Endodermal cell (in vitro differentiated cells): ENCODE data around the gene AGO3. TPM values are rescaled to one million over a fixed set of nuclear protein-coding genes. Genes with fewer than 3 reads are reported as not detected.

ENCODE experiments used
- DNase-seq: peaks from one replicate; pipeline ENCODE4 v3.0.0-alpha.2; 2017
- H3K27ac ChIP-seq: 2 replicates; pipeline ENCODE4 v1.5.1; 2013; ENCODE audit warnings: mild to moderate bottlenecking, low read depth, low read length, moderate library complexity
- H3K27me3 ChIP-seq: 2 replicates; pipeline ENCODE4 v1.6.1; 2013; ENCODE audit warnings: mild to moderate bottlenecking, low read length, moderate library complexity; ENCODE audit not compliant: insufficient read depth, control insufficient read depth, poor library complexity, severe bottlenecking
- H3K36me3 ChIP-seq: 2 replicates; pipeline ENCODE4 v1.7.0; 2013; ENCODE audit warnings: mild to moderate bottlenecking, low read length, moderate library complexity; ENCODE audit not compliant: control insufficient read depth, insufficient read depth
- H3K4me1 ChIP-seq: one replicate; pipeline ENCODE4 v1.7.0; 2013; ENCODE audit warnings: low read length; ENCODE audit not compliant: control insufficient read depth, insufficient read depth
- H3K4me3 ChIP-seq: 2 replicates; pipeline ENCODE4 v1.5.1; 2013; ENCODE audit warnings: mild to moderate bottlenecking, low read length, moderate library complexity
- H3K9ac ChIP-seq: 2 replicates; pipeline ENCODE4 v1.6.1; 2013; ENCODE audit warnings: mild to moderate bottlenecking, low read length, moderate library complexity; ENCODE audit not compliant: poor library complexity, severe bottlenecking; ENCODE audit errors: extremely low read depth
- H3K9me3 ChIP-seq: 2 replicates; pipeline ENCODE4 v1.6.1; 2013; ENCODE audit warnings: mild to moderate bottlenecking, low read length, moderate library complexity; ENCODE audit not compliant: control insufficient read depth
- H3K27ac Mint-ChIP-seq: 2 replicates; pipeline ENCODE4 v1.8.0; 2020; ENCODE audit warnings: mixed read lengths
- H3K27me3 Mint-ChIP-seq: 2 replicates; pipeline ENCODE4 v1.8.0; 2021; ENCODE audit warnings: mild to moderate bottlenecking, mixed read lengths; ENCODE audit not compliant: insufficient read depth
- H3K36me3 Mint-ChIP-seq: 2 replicates; pipeline ENCODE4 v1.8.0; 2020; ENCODE audit warnings: low read depth, mixed read lengths
- H3K4me1 Mint-ChIP-seq: 2 replicates; pipeline ENCODE4 v1.8.0; 2020; ENCODE audit warnings: mixed read lengths
- H3K4me3 Mint-ChIP-seq: 2 replicates; pipeline ENCODE4 v1.8.0; 2020; ENCODE audit warnings: mild to moderate bottlenecking, moderate library complexity, mixed read lengths
- H3K9me3 Mint-ChIP-seq: 2 replicates; pipeline ENCODE4 v1.8.0; 2020; ENCODE audit warnings: mild to moderate bottlenecking, mixed read lengths
- CTCF ChIP-seq: fragments of 200-600 bp; sonication (generic); conservative IDR thresholded peaks from 2 replicates; pipeline ENCODE4 v1.5.0; 2021; ENCODE audit warnings: antibody characterized with exemption, mild to moderate bottlenecking
- WGBS, 2 experiments: methylation state at CpG; one replicate each; pipeline versions ENCODE4 v1.1.5 to v1.1.7; 2013; ENCODE audit warnings: missing lambda C conversion rate in 2 of 2, mixed read lengths in 1 of 2; ENCODE audit not compliant: insufficient coverage in 1 of 2, insufficient read length in 1 of 2; 5-methylcytosine and 5-hydroxymethylcytosine counted together
- total RNA-seq, 2 donors: library from RNA; stranded (reverse); fragmentation: NEBNext Ultra II Directional in 1 of 2; extraction: Animal tissue kit (Norgen Biotek cat#: 25700) in 1 of 2; gene quantifications; 2 replicates in 1 of 2; 3 replicates in 1 of 2; pipeline ENCODE4 v1.2.1, GENCODE V29; 2021

Gene AGO3
- total RNA-seq, 2 donors from 2014 or later, result 32.8 to 39.8 TPM

GRCh38 chr1:36100376-36100775 is 169.5 kb downstream of the AGO3 start:
- Mint-ChIP-seq H3K4me1 (peaks cover 2% of the 10 kb centered on the region), H3K27me3 (no peaks in the 10 kb centered on the region), H3K4me3 (no peak overlapping the region), H3K36me3 (peaks cover 5% of the 10 kb centered on the region), H3K27ac (no peak overlapping the region), H3K9me3 (no peaks in the 10 kb centered on the region)
- WGBS, 2 experiments, result 91 to 100% methylated on average over 3 to 6 of the region's 6 CpGs
- no peaks in the 10 kb centered on the region for H3K4me1 ChIP-seq
- H3K9ac ChIP-seq, result no peak overlapping the region
- no peak overlapping the region for H3K27ac ChIP-seq
- no peaks in the 10 kb centered on the region for H3K9me3 ChIP-seq
- no peak overlapping the region for H3K4me3 ChIP-seq
- peaks cover 3% of the 10 kb centered on the region for H3K36me3 ChIP-seq
- DNase-seq, result no peak
- no peaks in the 10 kb centered on the region for H3K27me3 ChIP-seq
- no peak for TF ChIP-seq CTCF

GRCh38 chr1:36101546-36101945 is 170.6 kb downstream of the AGO3 start:
- TF ChIP-seq CTCF, result no peak
- Histone ChIP-seq H3K36me3 (no peaks in the 10 kb centered on the region), H3K9ac (no peak overlapping the region), H3K27ac (no peak overlapping the region), H3K4me3 (no peak overlapping the region), H3K4me1 (no peaks in the 10 kb centered on the region), H3K27me3 (no peaks in the 10 kb centered on the region), H3K9me3 (no peaks in the 10 kb centered on the region)
- WGBS, 2 experiments, result 96 to 100% methylated on average over 4 to 5 of the region's 5 CpGs
- no peak for DNase-seq
- peaks cover 2% of the 10 kb centered on the region for H3K4me1 Mint-ChIP-seq
- no peaks in the 10 kb centered on the region for H3K27me3 Mint-ChIP-seq
- no peaks in the 10 kb centered on the region for H3K9me3 Mint-ChIP-seq
- no peak overlapping the region for H3K27ac Mint-ChIP-seq
- H3K4me3 Mint-ChIP-seq, result no peak overlapping the region
- H3K36me3 Mint-ChIP-seq, result no peaks in the 10 kb centered on the region

GRCh38 chr1:36106269-36106668 is 175.4 kb downstream of the AGO3 start:
- Mint-ChIP-seq H3K9me3 (no peaks in the 10 kb centered on the region), H3K4me3 (no peak overlapping the region), H3K27me3 (no peaks in the 10 kb centered on the region), H3K36me3 (no peaks in the 10 kb centered on the region), H3K27ac (no peak overlapping the region), H3K4me1 (no peaks in the 10 kb centered on the region)
- no peak overlapping the region for H3K27ac ChIP-seq
- H3K4me3 ChIP-seq, result no peak overlapping the region
- WGBS, 2 experiments, result 66 to 100% methylated on average over 2 to 5 of the region's 5 CpGs
- H3K9me3 ChIP-seq, result no peaks in the 10 kb centered on the region
- H3K9ac ChIP-seq, result no peak overlapping the region
- no peaks in the 10 kb centered on the region for H3K4me1 ChIP-seq
- DNase-seq, result no peak
- H3K36me3 ChIP-seq, result no peaks in the 10 kb centered on the region
- TF ChIP-seq CTCF, result no peak
- H3K27me3 ChIP-seq, result no peaks in the 10 kb centered on the region
